Forelimb muscle (tissue), 1 donor: ENCODE measurements around the gene NYNRIN. TPM values are rescaled to one million over a fixed set of nuclear protein-coding genes. Genes with fewer than 3 reads are reported as not detected.

ENCODE experiments used
- DNase-seq: peaks from one replicate; pipeline ENCODE4 v3.0.0-alpha.2; 2013; ENCODE audit warnings: low read depth
- polyA plus RNA-seq: library from polyadenylated mRNA; unstranded; fragments of 120-200 nt; gene quantifications from one replicate; pipeline ENCODE4 v1.2.1, GENCODE V29; 2013; ENCODE audit not compliant: insufficient read length

The NYNRIN gene
- polyA plus RNA-seq, 1 donor: 23.1 TPM

- DNase-seq: no peak
These were observed 16.1 kb downstream of the NYNRIN start for GRCh38 chr14:24414732-24415420.

- no peak for DNase-seq
These were observed 16.8 kb downstream of the NYNRIN start for GRCh38 chr14:24415421-24416253.

- DNase-seq: no peak
These were observed 17.6 kb downstream of the NYNRIN start for GRCh38 chr14:24416254-24416931.

- no peak for DNase-seq
These were observed 18.3 kb downstream of the NYNRIN start for GRCh38 chr14:24416932-24417619.

GRCh38 chr14:24417832-24418491 is 19.2 kb downstream of the NYNRIN start:
- DNase-seq: no peak

- DNase-seq: no peak
These were observed 19.7 kb downstream of the NYNRIN start for GRCh38 chr14:24418492-24418873.

GRCh38 chr14:24422261-24422660 is 23.5 kb downstream of the NYNRIN start:
- no peak for DNase-seq

GRCh38 chr14:24422694-24423601 is 24.1 kb downstream of the NYNRIN start:
- DNase-seq: no peak

- no peak for DNase-seq
These were observed 26.9 kb downstream of the NYNRIN start for GRCh38 chr14:24425704-24426103.

GRCh38 chr14:24426150-24426911 is 27.5 kb downstream of the NYNRIN start:
- DNase-seq: no peak

- DNase-seq: no peak
These were observed 28.2 kb downstream of the NYNRIN start for GRCh38 chr14:24426912-24427536.

- no peak for DNase-seq
These were observed 29.0 kb downstream of the NYNRIN start for GRCh38 chr14:24427537-24428508.

GRCh38 chr14:24428628-24429394 is 30.0 kb downstream of the NYNRIN start:
- DNase-seq: no peak

GRCh38 chr14:24429395-24430142 is 30.8 kb downstream of the NYNRIN start, which contains the start of the genes CBLN3 and KHNYN:
CBLN3 (minus strand) TSS chr14:24429668; CDS start chr14:24429054, 614 bp downstream.
KHNYN (plus strand) TSS chr14:24429954; CDS start chr14:24430731, 777 bp downstream.
- DNase-seq: peak; percentile 76

- no peak for DNase-seq
These were observed 31.4 kb downstream of the NYNRIN start for GRCh38 chr14:24430143-24430681.
